ENCODE data around the gene FIP1L1. TPM values are rescaled to one million over a fixed set of nuclear protein-coding genes. Genes with fewer than 3 reads are reported as not detected.
"Not testable (repeated sequence)": the region's sequence is repeated elsewhere in the genome, so short reads cannot be mapped to it uniquely, and the experiment has no call there.

FIP1L1 gene
- 57.1 and 60.8 TPM in 2 replicates for total RNA-seq

- peak; percentile 81 for DNase-seq (ENCODE audit: low read depth)
These were observed at the start of gene FIP1L1 for GRCh38 chr4:53377319-53378170. Gene FIP1L1, plus strand, starts transcription at chr4:53377641. Its CDS starts 198 bp downstream, at chr4:53377839.

- peak; percentile 42 for DNase-seq (ENCODE audit: low read depth)
These were observed 42.5 kb upstream of the FIP1L1 start for GRCh38 chr4:53334916-53335315.

- not testable (repeated sequence) for DNase-seq (ENCODE audit: low read depth)
These were observed 37.3 kb upstream of the FIP1L1 start for GRCh38 chr4:53340145-53340544.

- DNase-seq (ENCODE audit: low read depth) = not testable (repeated sequence)
These were observed 31.0 kb upstream of the FIP1L1 start for GRCh38 chr4:53346392-53346791.

- peak; percentile 38 for DNase-seq (ENCODE audit: low read depth)
These were observed 30.3 kb upstream of the FIP1L1 start for GRCh38 chr4:53346920-53347852.

- DNase-seq (ENCODE audit: low read depth) = no peak
These were observed 29.4 kb upstream of the FIP1L1 start for GRCh38 chr4:53348046-53348445.

- no peak for DNase-seq (ENCODE audit: low read depth)
These were observed 28.4 kb upstream of the FIP1L1 start for GRCh38 chr4:53349091-53349491.

- DNase-seq (ENCODE audit: low read depth) = no peak
These were observed 23.3 kb upstream of the FIP1L1 start for GRCh38 chr4:53354012-53354722.

GRCh38 chr4:53355930-53356521 is 21.4 kb upstream of the FIP1L1 start:
- no peak for DNase-seq (ENCODE audit: low read depth)

GRCh38 chr4:53361451-53361850 is 16.0 kb upstream of the FIP1L1 start:
- DNase-seq (ENCODE audit: low read depth) = no peak

- DNase-seq (ENCODE audit: low read depth) = no peak
These were observed 15.3 kb upstream of the FIP1L1 start for GRCh38 chr4:53362093-53362492.

- no peak for DNase-seq (ENCODE audit: low read depth)
These were observed 12.8 kb upstream of the FIP1L1 start for GRCh38 chr4:53364624-53365023.

GRCh38 chr4:53365121-53365485 is 12.3 kb upstream of the FIP1L1 start:
- no peak for DNase-seq (ENCODE audit: low read depth)

GRCh38 chr4:53365486-53366300 is 11.7 kb upstream of the FIP1L1 start, which contains the start of gene SCFD2:
Gene SCFD2, minus strand, starts transcription at chr4:53366061.
- peak; percentile 92 for DNase-seq (ENCODE audit: low read depth)

- no peak for DNase-seq (ENCODE audit: low read depth)
These were observed 11.1 kb upstream of the FIP1L1 start for GRCh38 chr4:53366301-53366716.

GRCh38 chr4:53367721-53368120 is 9.7 kb upstream of the FIP1L1 start:
- DNase-seq (ENCODE audit: low read depth) = no peak

GRCh38 chr4:53371049-53371448 is 6.4 kb upstream of the FIP1L1 start:
- no peak for DNase-seq (ENCODE audit: low read depth)

GRCh38 chr4:53371843-53372521 is 5.5 kb upstream of the FIP1L1 start:
- DNase-seq (ENCODE audit: low read depth) = no peak

- DNase-seq (ENCODE audit: low read depth) = no peak
These were observed 2.6 kb upstream of the FIP1L1 start for GRCh38 chr4:53374777-53375258.

- DNase-seq (ENCODE audit: low read depth) = no peak
These were observed 541 bp upstream of the FIP1L1 start for GRCh38 chr4:53376900-53377299.
